H1 (cell line): ENCODE data around the gene GRIK2. TPM values are rescaled to one million over a fixed set of nuclear protein-coding genes. Genes with fewer than 3 reads are reported as not detected.

Experiments
- CTCF ChIA-PET: fragments of 300-600 bp; sonication (Branson Sonifier 250); formaldehyde crosslinking; loops from one replicate; lab custom pipeline; 2021; ENCODE audit not compliant: partially characterized antibody; lab: Charles Lee
- POLR2A ChIA-PET: fragments of 300-600 bp; sonication (Branson Sonifier 250); formaldehyde crosslinking; loops from one replicate; lab custom pipeline; 2021; ENCODE audit warnings: inconsistent platforms; ENCODE audit not compliant: partially characterized antibody; lab: Charles Lee
- DNase-seq, 2 experiments: peaks; one replicate each; pipeline versions ENCODE4 v3.0.0 to v3.0.0-alpha.2; 2010 to 2022; ENCODE audit warnings: low spot score in 2 of 2, low read depth in 1 of 2, mixed read lengths in 1 of 2
- FAIRE-seq: peaks from 2 replicates; lab custom pipeline; 2011; peaks lifted over from hg19 to GRCh38; lab: Jason Lieb, UNC
- H2AFZ ChIP-seq: 2 replicates; pipeline ENCODE4 v1.8.1; 2012; ENCODE audit warnings: low read length, inconsistent platforms
- H2AK5ac ChIP-seq: 2 replicates; pipeline ENCODE4 v1.6.1; 2013; ENCODE audit warnings: low read depth, low read length
- H2BK120ac ChIP-seq: replicated peaks from 2 replicates; pipeline ENCODE3; 2013; ENCODE audit warnings: low read depth, low read length, inconsistent platforms
- H2BK12ac ChIP-seq: 2 replicates; pipeline ENCODE4 v1.6.1; 2013; ENCODE audit warnings: low read depth, low read length
- H2BK15ac ChIP-seq: 2 replicates; pipeline ENCODE4 v1.6.1; 2013; ENCODE audit warnings: low read length
- H2BK20ac ChIP-seq: 2 replicates; pipeline ENCODE4 v1.6.1; 2013; ENCODE audit warnings: low read length
- H2BK5ac ChIP-seq: 2 replicates; pipeline ENCODE4 v1.6.1; 2013; ENCODE audit warnings: low read depth, low read length
- H3K14ac ChIP-seq: 2 replicates; pipeline ENCODE4 v1.6.1; 2013; ENCODE audit warnings: inconsistent platforms; ENCODE audit not compliant: insufficient read length
- H3K18ac ChIP-seq: 2 replicates; pipeline ENCODE4 v1.6.1; 2013; ENCODE audit warnings: low read length; ENCODE audit errors: extremely low read depth
- H3K23ac ChIP-seq: 2 replicates; pipeline ENCODE4 v1.6.1; 2013; ENCODE audit warnings: inconsistent platforms; ENCODE audit not compliant: insufficient read length
- H3K23me2 ChIP-seq: 2 replicates; pipeline ENCODE4 v1.6.1; 2013; ENCODE audit warnings: low read depth, low read length
- H3K27ac ChIP-seq: 2 replicates; pipeline ENCODE4 v1.6.1; 2011; ENCODE audit warnings: low read depth, low read length, inconsistent platforms
- H3K27me3 ChIP-seq, 4 experiments: replicated peaks in 1 of 4; 1 replicate in 1 of 4; 2 replicates in 3 of 4; pipeline versions ENCODE4 v1.6.1 to v1.8.1; 2011 to 2013; ENCODE audit warnings: low read length in 3 of 4, mild to moderate bottlenecking in 3 of 4, inconsistent platforms in 2 of 4, mixed read lengths in 2 of 4, moderate library complexity in 1 of 4; ENCODE audit not compliant: control insufficient read depth in 3 of 4, insufficient read depth in 3 of 4; ENCODE audit errors: extremely low read depth in 1 of 4
- H3K36me3 ChIP-seq, 4 experiments: 2 replicates each; pipeline versions ENCODE4 v1.6.1 to v1.8.1; 2011 to 2013; ENCODE audit warnings: mild to moderate bottlenecking in 4 of 4, low read length in 3 of 4, moderate library complexity in 2 of 4, control low read depth in 1 of 4, inconsistent platforms in 1 of 4; ENCODE audit not compliant: insufficient read depth in 4 of 4, control insufficient read depth in 2 of 4
- H3K4ac ChIP-seq: replicated peaks from 2 replicates; pipeline ENCODE3; 2013; ENCODE audit warnings: low read length, low read depth, mixed read lengths, inconsistent platforms; ENCODE audit not compliant: insufficient read length
- H3K4me1 ChIP-seq, 4 experiments: replicated peaks in 1 of 4; 1 replicate in 1 of 4; 2 replicates in 3 of 4; pipeline versions ENCODE4 v1.6.1 to v1.8.1; 2011 to 2013; ENCODE audit warnings: low read length in 3 of 4, inconsistent platforms in 2 of 4, mixed read lengths in 1 of 4; ENCODE audit not compliant: insufficient read depth in 4 of 4, control insufficient read depth in 3 of 4
- H3K4me2 ChIP-seq, 2 experiments: 2 replicates each; pipeline versions ENCODE4 v1.6.1 to v1.8.1; 2011 to 2013; ENCODE audit warnings: low read depth in 2 of 2, low read length in 2 of 2, control low read depth in 1 of 2, inconsistent platforms in 1 of 2, mild to moderate bottlenecking in 1 of 2; ENCODE audit not compliant: insufficient read depth in 1 of 2
- H3K4me3 ChIP-seq, 4 experiments: fragments of 200-600, 300-600 bp in 1 of 4; sonication (generic), shearing (Covaris generic), sonication (Bioruptor Twin) in 1 of 4; 2 replicates each; pipeline versions ENCODE4 v1.5.1 to v1.8.1; 2011 to 2016; ENCODE audit warnings: low read length in 4 of 4, low read depth in 3 of 4, control low read depth in 2 of 4, inconsistent platforms in 2 of 4, mild to moderate bottlenecking in 2 of 4, mixed read lengths in 1 of 4, moderate library complexity in 1 of 4; ENCODE audit not compliant: insufficient read depth in 2 of 4; ENCODE audit errors: extremely low read depth in 1 of 4
- H3K56ac ChIP-seq: replicated peaks from 2 replicates; pipeline ENCODE3; 2013; ENCODE audit warnings: low read depth, mild to moderate bottlenecking, mixed read lengths, low read length, inconsistent platforms; ENCODE audit not compliant: insufficient read length
- H3K79me1 ChIP-seq: 2 replicates; pipeline ENCODE4 v1.6.1; 2013; ENCODE audit warnings: low read depth, low read length, control low read depth
- H3K79me2 ChIP-seq, 2 experiments: 2 replicates each; pipeline versions ENCODE4 v1.6.1 to v1.8.1; 2012 to 2013; ENCODE audit warnings: low read length in 2 of 2, mild to moderate bottlenecking in 2 of 2, inconsistent platforms in 1 of 2; ENCODE audit not compliant: insufficient read depth in 2 of 2, control insufficient read depth in 1 of 2
- H3K9ac ChIP-seq, 4 experiments: replicated peaks in 1 of 4; 1 replicate in 1 of 4; 2 replicates in 3 of 4; pipeline versions ENCODE4 v1.6.1 to v1.8.1; 2011 to 2013; ENCODE audit warnings: low read depth in 3 of 4, low read length in 3 of 4, control low read depth in 2 of 4, mild to moderate bottlenecking in 2 of 4, moderate library complexity in 2 of 4, inconsistent platforms in 1 of 4; ENCODE audit errors: extremely low read depth in 1 of 4
- H3K9me3 ChIP-seq, 2 experiments: 2 replicates each; pipeline versions ENCODE4 v1.6.1 to v1.8.1; 2012 to 2013; ENCODE audit warnings: mild to moderate bottlenecking in 2 of 2, moderate library complexity in 2 of 2, control low read depth in 1 of 2, inconsistent platforms in 1 of 2, low read depth in 1 of 2, low read length in 1 of 2, mixed read lengths in 1 of 2; ENCODE audit not compliant: insufficient read depth in 2 of 2
- H4K20me1 ChIP-seq, 2 experiments: replicated peaks in 1 of 2; 2 replicates each; pipeline versions ENCODE3 to v1.8.1; 2011 to 2013; ENCODE audit warnings: inconsistent platforms in 2 of 2, low read length in 2 of 2, mild to moderate bottlenecking in 1 of 2; ENCODE audit not compliant: insufficient read depth in 2 of 2, control insufficient read depth in 1 of 2
- H4K5ac ChIP-seq: 2 replicates; pipeline ENCODE4 v1.6.1; 2013; ENCODE audit warnings: low read length, low read depth, mixed read lengths, inconsistent platforms; ENCODE audit not compliant: insufficient read length
- H4K8ac ChIP-seq: 2 replicates; pipeline ENCODE4 v1.8.0; 2013; ENCODE audit warnings: mild to moderate bottlenecking, moderate library complexity, low read length, inconsistent platforms; ENCODE audit not compliant: insufficient read depth; ENCODE audit errors: extremely low read depth
- H4K91ac ChIP-seq: replicated peaks from 2 replicates; pipeline ENCODE3; 2013; ENCODE audit warnings: low read length, mixed read lengths, inconsistent platforms; ENCODE audit not compliant: insufficient read length
- SUZ12 ChIP-seq: fragments of 200-600 bp; sonication (generic); IDR thresholded peaks from 2 replicates; pipeline ENCODE4 v1.6.1; 2012; ENCODE audit warnings: mild to moderate bottlenecking, inconsistent platforms, low read length, moderate library complexity, mixed read lengths
- WGBS, 2 experiments: shearing (Covaris generic) in 1 of 2; methylation state at CpG; one replicate each; pipeline versions ENCODE4 v1.1.6 to v1.1.7; 2013 to 2015; ENCODE audit warnings: low lambda C conversion rate in 2 of 2, mixed read lengths in 2 of 2, inconsistent platforms in 1 of 2, low coverage in 1 of 2, missing lambda C conversion rate in 1 of 2; ENCODE audit not compliant: insufficient replicate concordance in 2 of 2, insufficient coverage in 1 of 2, insufficient read length in 1 of 2; ENCODE audit errors: extremely low coverage in 1 of 2, missing lambda C conversion rate in 1 of 2; 5-methylcytosine and 5-hydroxymethylcytosine counted together
- polyA plus RNA-seq, 7 experiments: library from polyadenylated mRNA; depleted of rRNA in 3 of 7; stranded (reverse) in 5 of 7; unstranded in 2 of 7; fragments of >200 nt in 5 of 7; fragments of 200-250 nt in 2 of 7; gene quantifications; 1 replicate in 5 of 7; 2 replicates in 1 of 7; 4 replicates in 1 of 7; pipeline versions ENCODE4 v1.2.1 to v1.2.3, GENCODE V29; 2011 to 2013; ENCODE audit warnings: missing spikeins in 2 of 7, mixed read lengths in 2 of 7
- total RNA-seq: library from RNA; stranded (reverse); fragmentation: NEBNext Ultra II Directional; extraction: Animal tissue kit (Norgen Biotek cat#: 25700); gene quantifications from 2 replicates; pipeline ENCODE4 v1.2.1, GENCODE V29; 2021

The GRIK2 gene
- total and polyA plus RNA-seq, 2 of the 8 experiments (the other 6 are each of a cell fraction or from before 2014, with no cell fraction given): 1.8 to 2.2 TPM

DNA sequence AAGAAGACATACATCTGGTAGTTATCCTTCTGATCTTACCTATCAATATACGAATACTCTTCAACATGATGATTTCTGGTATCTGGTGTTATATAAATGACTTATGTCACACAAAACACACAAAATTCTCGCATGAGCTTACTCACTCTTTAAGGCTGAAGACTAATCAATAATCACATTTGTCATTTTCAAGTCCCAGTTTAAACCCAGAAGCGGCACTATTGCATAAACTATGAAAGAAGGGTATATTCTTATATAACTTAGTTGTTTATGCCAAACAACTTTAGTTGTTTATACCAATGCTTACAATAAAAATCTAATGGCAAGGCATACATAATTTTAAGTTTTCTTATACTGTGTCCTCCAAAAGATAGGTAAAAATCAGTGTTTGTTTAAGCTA is 293.1 kb downstream of the GRIK2 start:
- Histone ChIP-seq H2AFZ (no peak overlapping the region), H4K8ac (no peak overlapping the region), H3K9me3 (no peaks in the 10 kb centered on the region), H4K20me1 (no peaks in the 10 kb centered on the region), H3K4me2 (no peak overlapping the region), H4K5ac (no peak overlapping the region), H3K9ac (no peak overlapping the region), H3K56ac (no peak overlapping the region), H3K36me3 (no peaks in the 10 kb centered on the region), H3K23ac (no peak overlapping the region), H3K23me2 (no peaks in the 10 kb centered on the region), H3K18ac (no peak overlapping the region), H3K27ac (no peak overlapping the region), H3K79me1 (no peaks in the 10 kb centered on the region), H2BK15ac (no peak overlapping the region), H3K14ac (no peak overlapping the region), H2BK20ac (no peak overlapping the region), H2BK120ac (no peak overlapping the region), H3K4me1 (peaks cover 0 to 1% (median 0%) of the 10 kb centered on the region in 4 experiments; a peak in 1 of 7 replicates), H2BK12ac (no peak overlapping the region), H3K79me2 (no peaks in the 10 kb centered on the region), H3K27me3 (no peaks in the 10 kb centered on the region), H3K4ac (no peak overlapping the region), H3K4me3 (no peak overlapping the region), H2AK5ac (no peak overlapping the region), H4K91ac (no peak overlapping the region), H2BK5ac (no peak overlapping the region)
- 94% methylated on average over 3 of the region's 3 CpGs; no CpG with 5 or more reads in 1 of the 2 experiments for WGBS, 2 experiments
- ChIA-PET POLR2A (no interaction called here), CTCF (interaction anchor here (1.1 to 1.5 kb wide), 3 partner anchors 23 to 38 kb away, joined by 3 to 4 read pairs (median 3); no protein-coding TSS in a partner anchor)
- no peak for FAIRE-seq
- no peak for DNase-seq
- TF ChIP-seq SUZ12: no peak
